Measurements from ENCODE around the gene AIG1. TPM values are rescaled to one million over a fixed set of nuclear protein-coding genes. Genes with fewer than 3 reads are reported as not detected.

AIG1 gene
- total and polyA plus RNA-seq, 2 of the 4 experiments (the other 2 are of a cell fraction) = 21.3 to 27.1 TPM

- Histone ChIP-seq H3K14ac (replicated peaks; ENCODE audit: low read depth, low read length) (no peak overlapping the region), H3K9me1 (ENCODE audit: insufficient read depth, low read length) (0 out of 2 replicates have a peak, but pooled peaks cover 4% of the 10 kb centered on the region), H3K18ac (ENCODE audit: low read depth, low read length) (no peak overlapping the region), H4K8ac (ENCODE audit: low read depth in 2 of 2, low read length in 2 of 2) (no peak overlapping the region), H3K4ac (ENCODE audit: low read depth, low read length) (no peak overlapping the region), H2AK9ac (replicated peaks; ENCODE audit: low read depth, low read length, poor library complexity) (no peak overlapping the region), H3K9me3 (ENCODE audit: control insufficient read depth, insufficient read depth, low read length) (no peaks in the 10 kb centered on the region), H4K91ac (ENCODE audit: insufficient read depth, low read depth, low read length) (no peak overlapping the region), H3K9ac (ENCODE audit: low read depth, low read length) (no peak overlapping the region), H2BK15ac (ENCODE audit: low read depth, low read length) (no peak overlapping the region), H2BK120ac (ENCODE audit: low read depth, low read length) (no peak overlapping the region), H3K36me3 (ENCODE audit: control insufficient read depth, insufficient read depth, low read length) (no peaks in the 10 kb centered on the region), H3K4me3 (ENCODE audit: insufficient read depth, low read depth, low read length) (no peak overlapping the region), H3K79me1 (ENCODE audit: low read depth in 1 of 2, low read length in 2 of 2) (no peaks in the 10 kb centered on the region), H3K23ac (ENCODE audit: low read depth, low read length) (no peak overlapping the region), H3K56ac (ENCODE audit: extremely low read depth, insufficient read depth, low read length) (no peak overlapping the region), H2AFZ (replicated peaks; ENCODE audit: low read length, poor library complexity) (no peak overlapping the region), H3K27ac (ENCODE audit: insufficient read depth, low read length) (no peak overlapping the region), H4K20me1 (ENCODE audit: insufficient read depth, low read length) (no peaks in the 10 kb centered on the region), H4K5ac (ENCODE audit: low read depth, low read length) (no peak overlapping the region), H2BK5ac (ENCODE audit: low read depth, low read length, poor library complexity, severe bottlenecking) (no peak overlapping the region), H3K27me3 (ENCODE audit: control insufficient read depth, insufficient read depth, low read length) (no peaks in the 10 kb centered on the region), H2BK20ac (ENCODE audit: low read depth, low read length) (no peak overlapping the region), H3K4me1 (ENCODE audit: control insufficient read depth, insufficient read depth, low read length) (peaks cover 1% of the 10 kb centered on the region; the same call in 1 of the 2 replicates), H2AK5ac (ENCODE audit: low read depth, low read length) (no peak overlapping the region), H3K4me2 (ENCODE audit: low read depth, low read length) (no peak overlapping the region)
- dilution Hi-C loops (cut with HindIII; ENCODE audit: low sequenced_read_pairs, unreplicated experiment) (no loop called here), intact Hi-C loops (cut with micrococcal nuclease) (no loop called here), in situ Hi-C loops (cut with MboI; ENCODE audit: low sequenced_read_pairs) (no loop called here)
- TF ChIP-seq MXI1 (IDR thresholded peaks at IDR 0.05; ENCODE audit: borderline replicate concordance, low read depth, low read length) (no peak), FOS (IDR thresholded peaks at IDR 0.05; ENCODE audit: low read depth, low read length) (no peak), SMC3 (IDR thresholded peaks at IDR 0.05; ENCODE audit: low read depth, low read length) (no peak), RAD21 (IDR thresholded peaks at IDR 0.05; ENCODE audit: low read length) (no peak), MAZ (IDR thresholded peaks at IDR 0.05; ENCODE audit: borderline replicate concordance, low read depth, low read length) (no peak), USF2 (IDR thresholded peaks at IDR 0.05; ENCODE audit: low read depth, low read length) (no peak), CHD1 (IDR thresholded peaks at IDR 0.05; ENCODE audit: low read depth, low read length) (no peak), ELK1 (IDR thresholded peaks at IDR 0.05; ENCODE audit: borderline replicate concordance, low read depth, low read length) (no peak), BHLHE40 (IDR thresholded peaks at IDR 0.05; ENCODE audit: low read depth, low read length) (no peak)
- ChIA-PET CTCF (no interaction called here), POLR2A (ENCODE audit: unreplicated experiment) (no interaction called here)
- no TSS peak for BruUV-seq (replicated peaks)
- ATAC-seq (ENCODE audit: low read depth) = no peak
- DNase-seq = no peak
- no CpG with 5 or more reads among the region's 4 CpGs for WGBS, 2 experiments (ENCODE audit: extremely low coverage in 2 of 2, insufficient read length in 1 of 2)
Measured at GRCh38 chr6:143322386-143322785, 261.7 kb downstream of the AIG1 start.
